Tibial nerve (tissue), 4 donors: ENCODE measurements around the gene MAU2. TPM values are rescaled to one million over a fixed set of nuclear protein-coding genes. Genes with fewer than 3 reads are reported as not detected.

Experiments used
- DNase-seq, 2 donors: peaks; one replicate each; pipeline ENCODE4 v3.0.0-alpha.2; 2019; ENCODE audit warnings: low spot score in 2 of 2
- H3K27ac ChIP-seq, 4 donors: fragments of 200-600 bp; sonication (generic) in 3 of 4; one replicate each; pipeline ENCODE4 v1.5.1; 2017 to 2019; ENCODE audit warnings: mild to moderate bottlenecking in 1 of 4
- H3K27me3 ChIP-seq, 2 donors: fragments of 200-600 bp; sonication (generic) in 1 of 2; one replicate each; pipeline versions ENCODE4 v1.5.1 to v1.6.0; 2017 to 2019
- H3K36me3 ChIP-seq, 3 donors: fragments of 200-600 bp; sonication (generic); one replicate each; pipeline ENCODE4 v1.5.1; 2018 to 2019
- H3K4me1 ChIP-seq, 4 donors: fragments of 200-600 bp; sonication (generic) in 3 of 4; one replicate each; pipeline ENCODE4 v1.5.1; 2017 to 2019
- H3K4me3 ChIP-seq, 4 donors: fragments of 200-600 bp; sonication (generic) in 3 of 4; one replicate each; pipeline ENCODE4 v1.5.1; 2017 to 2019; ENCODE audit warnings: mild to moderate bottlenecking in 1 of 4, moderate library complexity in 1 of 4
- H3K9me3 ChIP-seq, 4 donors: fragments of 200-600 bp; sonication (generic) in 3 of 4; one replicate each; pipeline ENCODE4 v1.5.1; 2017 to 2019
- CTCF ChIP-seq, 5 experiments: fragments of 200-600 bp in 3 of 5; fragments of 450-650 bp in 2 of 5; sonication (generic) in 3 of 5; IDR thresholded peaks; one replicate each; pipeline ENCODE4 v1.5.1; 2016 to 2019; ENCODE audit warnings: antibody characterized with exemption in 5 of 5, mild to moderate bottlenecking in 3 of 5, moderate library complexity in 2 of 5
- EP300 ChIP-seq, 2 donors: sonication (generic); formaldehyde crosslinking; IDR thresholded peaks; one replicate each; pipeline ENCODE4 v1.6.1; 2017; ENCODE audit warnings: antibody characterized with exemption in 2 of 2, mild to moderate bottlenecking in 1 of 2
- POLR2A ChIP-seq, 2 donors: fragments of 450-650 bp; IDR thresholded peaks; one replicate each; pipeline ENCODE4 v1.6.1; 2017; ENCODE audit warnings: antibody characterized with exemption in 2 of 2, mild to moderate bottlenecking in 2 of 2, moderate library complexity in 2 of 2
- WGBS, 2 donors: methylation state at CpG; one replicate each; pipeline ENCODE4 v1.1.5; 2018; 5-methylcytosine and 5-hydroxymethylcytosine counted together
- total RNA-seq, 4 donors: library from RNA; depleted of rRNA; stranded (reverse); fragments of >200 nt; gene quantifications; one replicate each; pipeline ENCODE4 v1.1.0, GENCODE V29; 2016

The MAU2 gene
- total RNA-seq, 4 donors from 2014 or later = 56.8 to 108 (median 97.8) TPM

GRCh38 chr19:19352823-19353222 is 32.2 kb downstream of the MAU2 start:
- Histone ChIP-seq H3K9me3 (no peaks in the 10 kb centered on the region), H3K27ac (no peak overlapping the region), H3K4me3 (no peak overlapping the region), H3K27me3 (no peaks in the 10 kb centered on the region), H3K36me3 (peaks cover 15 to 100% (median 49%) of the 10 kb centered on the region in 3 donors), H3K4me1 (no peaks in the 10 kb centered on the region)
- WGBS, 2 donors = 99 to 100% methylated on average over 3 to 8 of the region's 8 CpGs
- DNase-seq = no peak
- TF ChIP-seq CTCF (IDR thresholded peaks at IDR 0.05) (no peak), POLR2A (IDR thresholded peaks at IDR 0.05) (no peak), EP300 (IDR thresholded peaks at IDR 0.05) (no peak)

- H3K9me3 ChIP-seq = no peaks in the 10 kb centered on the region
- no peaks in the 10 kb centered on the region for H3K4me1 ChIP-seq
- no peak overlapping the region for H3K4me3 ChIP-seq
- DNase-seq = no peak
- no peaks in the 10 kb centered on the region for H3K27me3 ChIP-seq
- TF ChIP-seq CTCF (IDR thresholded peaks at IDR 0.05) (no peak), POLR2A (IDR thresholded peaks at IDR 0.05) (no peak), EP300 (IDR thresholded peaks at IDR 0.05) (no peak)
- H3K27ac ChIP-seq = no peak overlapping the region
- 89 to 100% methylated on average over 5 of the region's 5 CpGs for WGBS, 2 donors
- H3K36me3 ChIP-seq = peaks cover 9 to 98% (median 43%) of the 10 kb centered on the region in 3 donors
These were observed 33.4 kb downstream of the MAU2 start for GRCh38 chr19:19354007-19354406.

DNA sequence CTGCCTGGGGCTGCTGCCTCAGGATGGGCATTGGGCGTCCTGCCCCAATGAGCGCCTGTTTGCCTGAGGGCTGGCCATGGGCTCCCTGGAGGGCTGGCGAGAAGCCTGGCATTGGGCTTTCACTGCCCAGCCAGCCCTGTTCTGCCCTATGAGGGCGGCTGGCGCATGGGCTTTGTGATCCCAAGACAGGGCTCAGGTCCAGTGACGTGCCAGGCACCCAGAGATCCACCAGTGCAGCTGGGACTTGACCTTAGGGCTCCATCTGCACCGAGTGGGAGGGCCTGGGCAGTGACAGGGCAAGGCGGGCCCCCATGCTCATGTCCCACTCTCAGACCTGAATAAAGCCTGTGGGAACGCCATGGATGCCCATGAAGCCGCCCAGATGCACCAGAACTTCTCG is 34.3 kb downstream of the MAU2 start:
- Histone ChIP-seq H3K9me3 (no peaks in the 10 kb centered on the region), H3K36me3 (peaks cover 5 to 95% (median 36%) of the 10 kb centered on the region in 3 donors), H3K27ac (no peak overlapping the region), H3K4me3 (no peak overlapping the region), H3K4me1 (no peaks in the 10 kb centered on the region), H3K27me3 (no peaks in the 10 kb centered on the region)
- 92 to 96% methylated on average over 3 to 10 of the region's 11 CpGs for WGBS, 2 donors
- no peak for DNase-seq
- TF ChIP-seq EP300 (IDR thresholded peaks at IDR 0.05) = no peak
- TF ChIP-seq CTCF (IDR thresholded peaks at IDR 0.05) = no peak
- no peak for TF ChIP-seq POLR2A (IDR thresholded peaks at IDR 0.05)

DNA sequence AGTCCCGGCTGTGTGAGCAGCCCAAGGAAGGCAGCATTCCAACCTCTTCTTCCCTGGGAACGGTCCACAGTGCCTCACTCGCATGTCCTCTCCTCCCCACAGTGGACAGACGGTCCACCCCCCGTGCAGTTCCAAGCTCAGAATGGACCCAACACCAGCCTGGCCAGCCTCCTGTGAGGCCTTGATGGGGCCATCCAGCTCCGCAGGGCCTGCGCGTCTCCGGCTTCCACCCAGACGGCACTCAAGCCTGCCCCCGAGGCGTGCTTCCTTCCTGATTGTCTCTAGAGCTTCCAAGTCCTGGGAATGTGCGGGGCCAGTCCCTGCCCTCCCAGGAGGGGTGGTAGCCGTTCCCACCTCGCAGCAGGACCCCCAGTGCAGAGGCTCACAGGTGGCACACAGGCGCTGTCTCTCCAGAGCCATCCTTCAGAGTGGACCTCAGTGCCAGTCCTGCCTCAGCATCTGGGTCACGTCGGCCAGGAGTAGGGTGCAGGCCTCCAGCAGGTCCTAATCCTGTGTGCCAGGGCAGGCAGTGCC is 35.0 kb downstream of the MAU2 start:
- 82 to 85% methylated on average over 8 to 16 of the region's 18 CpGs for WGBS, 2 donors
- Histone ChIP-seq H3K4me3 (no peak overlapping the region), H3K36me3 (peaks cover 5 to 87% (median 36%) of the 10 kb centered on the region in 3 donors), H3K27ac (no peak overlapping the region), H3K27me3 (no peaks in the 10 kb centered on the region), H3K9me3 (no peaks in the 10 kb centered on the region), H3K4me1 (peaks cover 0 to under 1% (median 0%) of the 10 kb centered on the region in 4 donors)
- no peak for TF ChIP-seq CTCF (IDR thresholded peaks at IDR 0.05)
- no peak for TF ChIP-seq POLR2A (IDR thresholded peaks at IDR 0.05)
- TF ChIP-seq EP300 (IDR thresholded peaks at IDR 0.05) = no peak
- no peak for DNase-seq

- TF ChIP-seq EP300 (IDR thresholded peaks at IDR 0.05) = no peak
- TF ChIP-seq POLR2A (IDR thresholded peaks at IDR 0.05) = no peak
- no peak for TF ChIP-seq CTCF (IDR thresholded peaks at IDR 0.05)
- Histone ChIP-seq H3K36me3 (peaks cover 5 to 79% (median 36%) of the 10 kb centered on the region in 3 donors), H3K9me3 (no peaks in the 10 kb centered on the region), H3K27me3 (no peaks in the 10 kb centered on the region), H3K27ac (no peak overlapping the region), H3K4me1 (peaks cover 0 to 8% (median 0%) of the 10 kb centered on the region in 4 donors), H3K4me3 (no peak overlapping the region)
- DNase-seq = no peak
- WGBS, 2 donors = 89 to 93% methylated on average over 10 to 11 of the region's 11 CpGs
These were observed 35.9 kb downstream of the MAU2 start for GRCh38 chr19:19356500-19356899.
